Trophoblast cell (in vitro differentiated cells and primary cell): ENCODE measurements around the gene PARD3B.

Source experiments
- DNase-seq, 2 donors: peaks; one replicate each; pipeline ENCODE4 v3.0.0-alpha.2; 2016
- H2AFZ ChIP-seq: 2 replicates; pipeline ENCODE4 v1.6.1; 2013; ENCODE audit warnings: low read length, moderate library complexity, mild to moderate bottlenecking; ENCODE audit not compliant: insufficient read depth, poor library complexity
- H2AK5ac ChIP-seq: 2 replicates; pipeline ENCODE4 v1.6.1; 2013; ENCODE audit warnings: mild to moderate bottlenecking, low read length
- H2BK120ac ChIP-seq: 2 replicates; pipeline ENCODE4 v1.6.1; 2013; ENCODE audit warnings: low read length, mild to moderate bottlenecking, moderate library complexity; ENCODE audit not compliant: insufficient read depth, poor library complexity
- H2BK12ac ChIP-seq: 2 replicates; pipeline ENCODE4 v1.6.1; 2013; ENCODE audit warnings: mild to moderate bottlenecking, low read length, moderate library complexity
- H2BK5ac ChIP-seq: 2 replicates; pipeline ENCODE4 v1.6.1; 2013; ENCODE audit warnings: low read length, low read depth, moderate library complexity, mild to moderate bottlenecking; ENCODE audit not compliant: poor library complexity
- H3K14ac ChIP-seq: 2 replicates; pipeline ENCODE4 v1.6.1; 2013; ENCODE audit warnings: mild to moderate bottlenecking, low read length
- H3K18ac ChIP-seq: 2 replicates; pipeline ENCODE4 v1.6.1; 2013; ENCODE audit warnings: mild to moderate bottlenecking, low read length
- H3K23ac ChIP-seq: 2 replicates; pipeline ENCODE4 v1.6.1; 2013; ENCODE audit warnings: low read length
- H3K27ac ChIP-seq: 2 replicates; pipeline ENCODE4 v1.5.1; 2013; ENCODE audit warnings: low read depth, mild to moderate bottlenecking, inconsistent platforms, low read length, moderate library complexity
- H3K27me3 ChIP-seq: 2 replicates; pipeline ENCODE4 v1.6.1; 2013; ENCODE audit warnings: inconsistent platforms, mild to moderate bottlenecking, low read length, moderate library complexity; ENCODE audit not compliant: insufficient read depth
- H3K36me3 ChIP-seq, 2 experiments: 1 replicate in 1 of 2; 2 replicates in 1 of 2; pipeline ENCODE4 v1.6.1; 2013; ENCODE audit warnings: low read length in 2 of 2, mild to moderate bottlenecking in 2 of 2, moderate library complexity in 1 of 2; ENCODE audit not compliant: insufficient read depth in 2 of 2, control insufficient read depth in 1 of 2
- H3K4ac ChIP-seq: 2 replicates; pipeline ENCODE4 v1.6.1; 2013; ENCODE audit warnings: low read depth, mild to moderate bottlenecking, low read length, moderate library complexity
- H3K4me1 ChIP-seq, 2 experiments: 1 replicate in 1 of 2; 2 replicates in 1 of 2; pipeline ENCODE4 v1.6.1; 2013; ENCODE audit warnings: low read length in 2 of 2, mild to moderate bottlenecking in 2 of 2, moderate library complexity in 1 of 2; ENCODE audit not compliant: insufficient read depth in 2 of 2, control insufficient read depth in 1 of 2
- H3K4me2 ChIP-seq: 2 replicates; pipeline ENCODE4 v1.6.1; 2013; ENCODE audit warnings: inconsistent platforms, mild to moderate bottlenecking, low read length, moderate library complexity
- H3K4me3 ChIP-seq: 2 replicates; pipeline ENCODE4 v1.5.1; 2013; ENCODE audit warnings: mild to moderate bottlenecking, low read depth, low read length, inconsistent platforms
- H3K79me1 ChIP-seq: one replicate; pipeline ENCODE4 v1.6.1; 2013; ENCODE audit warnings: low read length
- H3K79me2 ChIP-seq: 2 replicates; pipeline ENCODE4 v1.6.1; 2013; ENCODE audit warnings: low read length, mild to moderate bottlenecking; ENCODE audit not compliant: control insufficient read depth, insufficient read depth, poor library complexity
- H3K9ac ChIP-seq: 2 replicates; pipeline ENCODE4 v1.6.1; 2013; ENCODE audit warnings: mild to moderate bottlenecking, low read length
- H3K9me3 ChIP-seq: 2 replicates; pipeline ENCODE4 v1.6.1; 2013; ENCODE audit warnings: low read depth, mild to moderate bottlenecking, control low read depth, inconsistent platforms, low read length; ENCODE audit not compliant: insufficient read depth
- H4K12ac ChIP-seq: 2 replicates; pipeline ENCODE4 v1.6.1; 2013; ENCODE audit warnings: low read depth, mild to moderate bottlenecking, low read length, moderate library complexity
- H4K8ac ChIP-seq: 2 replicates; pipeline ENCODE4 v1.6.1; 2013; ENCODE audit warnings: low read depth, mild to moderate bottlenecking, low read length, moderate library complexity
- H4K91ac ChIP-seq: one replicate; pipeline ENCODE4 v1.6.1; 2013; ENCODE audit warnings: low read depth, mild to moderate bottlenecking, low read length, moderate library complexity
- WGBS: extraction: QIAGEN DNeasy Blood & Tissue Kit; methylation state at CpG from one replicate; pipeline ENCODE4 v1.1.7; 2013; ENCODE audit warnings: missing lambda C conversion rate; ENCODE audit not compliant: insufficient read length, insufficient coverage; ENCODE audit errors: extremely low coverage; 5-methylcytosine and 5-hydroxymethylcytosine counted together

The PARD3B gene

DNA sequence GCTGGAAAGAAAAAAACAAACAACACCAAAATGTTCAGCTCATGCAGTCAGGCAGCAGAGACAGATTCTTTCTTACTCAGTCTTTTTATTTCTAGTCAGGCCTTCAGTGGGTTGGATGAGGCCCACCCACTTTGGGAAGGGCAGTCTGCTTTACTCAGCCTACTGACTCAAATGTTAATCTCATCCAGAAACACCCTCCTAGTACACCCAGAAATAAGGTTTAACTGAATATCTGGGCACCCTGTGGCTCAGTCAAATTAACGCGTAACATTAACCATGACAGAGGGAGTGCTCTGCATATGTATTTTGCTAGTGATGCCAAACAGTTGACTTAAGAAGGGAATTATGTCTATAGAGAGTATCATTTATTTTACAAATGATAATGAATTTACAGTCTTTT is 401.6 kb downstream of the PARD3B start:
- Histone ChIP-seq H2BK12ac (no peak overlapping the region), H3K18ac (no peak overlapping the region), H3K4me2 (no peak overlapping the region), H2AFZ (no peak overlapping the region), H3K9ac (no peak overlapping the region), H3K9me3 (peaks cover 3% of the 10 kb centered on the region), H4K12ac (no peak overlapping the region), H3K36me3 (no peaks in the 10 kb centered on the region), H4K91ac (no peak overlapping the region), H2BK5ac (no peak overlapping the region), H3K14ac (no peak overlapping the region), H3K4me1 (no peaks in the 10 kb centered on the region), H2AK5ac (no peak overlapping the region), H3K27me3 (no peaks in the 10 kb centered on the region), H3K79me1 (no peaks in the 10 kb centered on the region), H3K4ac (no peak overlapping the region), H4K8ac (no peak overlapping the region), H3K27ac (no peak overlapping the region), H3K4me3 (no peak overlapping the region), H3K79me2 (no peaks in the 10 kb centered on the region), H3K23ac (no peak overlapping the region), H2BK120ac (no peak overlapping the region)
- DNase-seq = no peak
- no CpG with 5 or more reads among the region's 2 CpGs for WGBS

DNA sequence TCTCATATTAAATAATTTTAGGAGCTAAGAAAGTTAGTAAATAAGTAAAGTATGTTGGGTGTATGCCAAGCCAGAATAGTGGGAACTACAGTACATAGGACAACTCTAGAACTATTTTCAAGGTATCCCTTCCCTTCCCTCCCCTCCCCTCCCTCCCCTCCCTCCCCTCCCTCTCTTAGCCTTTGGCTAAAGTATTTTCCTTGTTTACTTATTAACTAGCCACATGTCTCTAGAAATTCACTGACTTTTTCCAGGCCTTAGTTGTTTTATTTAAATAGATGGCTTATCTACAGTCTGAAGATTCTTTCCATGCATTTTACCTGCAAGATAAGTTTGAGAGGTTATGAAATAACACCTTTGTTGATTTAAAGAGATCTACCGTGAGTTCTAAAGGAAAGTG is 402.1 kb downstream of the PARD3B start:
- Histone ChIP-seq H3K14ac (no peak overlapping the region), H4K8ac (no peak overlapping the region), H4K12ac (no peak overlapping the region), H2BK120ac (no peak overlapping the region), H2BK12ac (no peak overlapping the region), H3K27ac (no peak overlapping the region), H3K79me2 (no peaks in the 10 kb centered on the region), H3K18ac (no peak overlapping the region), H2AK5ac (no peak overlapping the region), H3K23ac (no peak overlapping the region), H2AFZ (no peak overlapping the region), H3K9ac (no peak overlapping the region), H3K4me1 (no peaks in the 10 kb centered on the region), H4K91ac (no peak overlapping the region), H3K4me2 (no peak overlapping the region), H3K36me3 (no peaks in the 10 kb centered on the region), H2BK5ac (no peak overlapping the region), H3K27me3 (no peaks in the 10 kb centered on the region), H3K9me3 (peaks cover 3% of the 10 kb centered on the region), H3K79me1 (no peaks in the 10 kb centered on the region), H3K4ac (no peak overlapping the region), H3K4me3 (no peak overlapping the region)
- no CpG with 5 or more reads among the region's 1 CpG for WGBS
- DNase-seq = peak in 1 of 2 donors; percentile 44

DNA sequence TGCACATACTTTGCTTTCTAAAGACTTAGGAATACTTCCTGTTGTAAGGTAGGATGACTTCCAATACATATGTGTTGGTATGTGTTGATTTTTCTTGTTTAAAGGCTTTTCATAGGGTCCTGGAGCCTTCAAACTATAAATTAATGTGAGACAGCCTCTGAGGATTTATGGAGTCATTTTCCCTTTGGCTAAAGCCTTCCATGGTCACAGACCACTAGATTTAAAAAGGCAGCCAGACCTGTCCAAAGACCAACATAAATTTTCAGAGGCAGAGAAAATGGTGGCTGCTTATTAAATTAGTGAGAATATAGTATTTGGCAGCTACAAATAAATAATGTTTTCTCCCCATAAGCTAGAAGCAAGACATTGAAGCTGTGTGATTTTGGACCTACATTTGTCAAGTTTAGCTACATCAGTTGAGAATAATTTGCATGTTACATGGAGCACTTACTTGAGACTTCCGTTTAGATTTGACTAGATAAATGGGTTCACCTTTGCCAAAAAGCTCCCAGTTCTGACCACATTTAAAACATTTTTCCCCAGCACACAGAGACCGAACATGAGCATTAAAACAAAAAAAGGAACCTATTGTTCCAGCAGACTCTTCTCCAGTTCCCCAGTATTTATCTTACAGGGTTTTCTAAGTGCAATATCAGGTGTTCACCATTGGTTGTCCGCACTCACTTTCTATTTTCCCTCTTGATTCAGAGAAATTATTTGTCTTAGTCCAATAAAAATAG is 402.9 kb downstream of the PARD3B start:
- Histone ChIP-seq H2BK12ac (no peak overlapping the region), H3K18ac (no peak overlapping the region), H2AK5ac (no peak overlapping the region), H3K27ac (no peak overlapping the region), H3K23ac (no peak overlapping the region), H3K4me3 (no peak overlapping the region), H3K36me3 (no peaks in the 10 kb centered on the region), H3K4ac (no peak overlapping the region), H2AFZ (no peak overlapping the region), H4K12ac (no peak overlapping the region), H3K79me2 (no peaks in the 10 kb centered on the region), H4K8ac (no peak overlapping the region), H3K9ac (no peak overlapping the region), H4K91ac (no peak overlapping the region), H3K79me1 (no peaks in the 10 kb centered on the region), H3K14ac (no peak overlapping the region), H3K9me3 (peaks cover 3% of the 10 kb centered on the region), H3K27me3 (no peaks in the 10 kb centered on the region), H3K4me2 (no peak overlapping the region), H2BK120ac (no peak overlapping the region), H2BK5ac (no peak overlapping the region), H3K4me1 (no peaks in the 10 kb centered on the region)
- no peak for DNase-seq
- WGBS = no CpG with 5 or more reads among the region's 3 CpGs

DNA sequence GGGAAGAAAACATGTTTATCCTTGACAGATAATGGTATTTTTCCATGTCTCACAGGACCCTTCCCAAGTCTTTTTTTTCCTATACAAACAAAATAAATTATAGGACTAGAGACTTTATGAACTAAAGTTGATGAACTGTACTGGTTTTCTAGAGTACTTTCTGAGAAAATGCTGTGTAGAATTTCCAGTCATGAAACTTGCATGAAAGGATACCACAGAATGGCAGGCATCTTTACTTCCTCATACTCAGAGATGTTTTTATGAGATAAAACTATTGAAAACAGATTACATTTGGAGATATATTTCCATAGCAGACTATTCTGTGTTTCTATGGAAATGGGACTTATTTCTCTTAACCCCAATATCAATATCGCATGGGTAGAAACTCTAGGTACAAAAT is 403.5 kb downstream of the PARD3B start:
- H3K18ac ChIP-seq = no peak overlapping the region
- no peaks in the 10 kb centered on the region for H3K36me3 ChIP-seq
- H3K23ac ChIP-seq = no peak overlapping the region
- no peak overlapping the region for H3K27ac ChIP-seq
- no peak overlapping the region for H3K4ac ChIP-seq
- no peak overlapping the region for H3K4me2 ChIP-seq
- H2BK12ac ChIP-seq = no peak overlapping the region
- H3K14ac ChIP-seq = no peak overlapping the region
- no peak overlapping the region for H2BK120ac ChIP-seq
- H4K91ac ChIP-seq = no peak overlapping the region
- no peaks in the 10 kb centered on the region for H3K79me1 ChIP-seq
- H3K9ac ChIP-seq = no peak overlapping the region
- peaks cover 3% of the 10 kb centered on the region for H3K9me3 ChIP-seq
- no peak overlapping the region for H4K8ac ChIP-seq
- DNase-seq = no peak
- no peak overlapping the region for H4K12ac ChIP-seq
- H3K27me3 ChIP-seq = no peaks in the 10 kb centered on the region
- H2BK5ac ChIP-seq = no peak overlapping the region
- H3K79me2 ChIP-seq = no peaks in the 10 kb centered on the region
- no peaks in the 10 kb centered on the region for H3K4me1 ChIP-seq
- H3K4me3 ChIP-seq = no peak overlapping the region
- H2AFZ ChIP-seq = no peak overlapping the region
- no peak overlapping the region for H2AK5ac ChIP-seq
- no CpG with 5 or more reads among the region's 1 CpG for WGBS
